ENCODE data around the gene GAMT. TPM values are rescaled to one million over a fixed set of nuclear protein-coding genes. Genes with fewer than 3 reads are reported as not detected.

Gene GAMT
- total and polyA plus RNA-seq, 5 experiments from 2014 or later: 14.0 to 33.6 (median 29.4) TPM

DNA sequence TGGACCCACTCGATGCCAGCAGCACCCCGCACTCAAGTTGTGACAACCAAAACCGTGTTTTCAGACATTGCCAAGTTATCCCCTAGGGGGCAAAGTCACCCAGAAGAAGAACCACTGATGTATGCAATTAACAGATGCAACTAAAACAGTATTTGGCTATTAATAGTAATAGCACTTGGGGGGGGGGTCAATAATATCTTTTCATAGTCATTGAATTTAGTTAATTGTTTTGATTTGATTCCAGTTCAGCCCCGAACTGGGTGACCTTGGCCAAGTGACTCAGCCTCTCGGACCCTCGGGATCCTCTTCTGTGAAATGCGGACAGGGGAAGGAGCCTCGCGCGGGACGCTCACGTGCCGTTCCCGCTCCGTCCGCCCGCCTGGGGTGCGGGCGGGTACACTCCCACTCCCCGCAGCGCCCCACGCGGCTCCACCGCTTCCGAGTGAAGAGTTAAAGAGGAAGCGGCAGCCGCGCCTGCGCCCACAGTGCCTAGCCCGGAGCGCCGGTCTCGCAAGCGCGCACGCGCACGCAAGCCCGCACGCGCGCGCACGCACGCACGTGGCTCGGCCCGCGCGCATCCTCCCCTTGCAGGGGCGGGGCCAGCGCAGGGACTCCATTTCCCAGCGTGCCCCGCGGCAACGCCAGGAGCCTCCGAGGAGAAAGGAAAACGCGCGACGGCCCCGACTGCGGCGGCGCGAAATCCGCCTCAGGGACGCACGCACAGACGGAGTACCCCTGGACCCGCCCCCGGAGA lies 5.6 kb upstream of the GAMT start:
- peaks cover 0 to 18% (median 0%) of the 10 kb centered on the region in 3 donors for H3K36me3 Mint-ChIP-seq
- POLR2A ChIA-PET: interaction anchor here (2.0 kb wide), 1 partner anchor 138 kb away, joined by 9 read pairs; the partner anchor contains the start of gene CIRBP
- DNase-seq (peak; percentile 97 to 100 (median 99)), ATAC-seq (peak; percentile 69 to 77)
- H3K9me3 Mint-ChIP-seq: no peaks in the 10 kb centered on the region
- H3K4me1 Mint-ChIP-seq: peaks cover 29 to 52% (median 47%) of the 10 kb centered on the region in 4 donors
- H3K4me3 Mint-ChIP-seq: peak overlapping the region; percentile 70 to 89 (median 79)
- H3K27me3 Mint-ChIP-seq: peaks cover 0 to 8% (median 0%) of the 10 kb centered on the region in 5 donors
- H3K27ac Mint-ChIP-seq: peak overlapping the region in 9 of 10 donors; percentile 66 to 91 (median 82)

DNA sequence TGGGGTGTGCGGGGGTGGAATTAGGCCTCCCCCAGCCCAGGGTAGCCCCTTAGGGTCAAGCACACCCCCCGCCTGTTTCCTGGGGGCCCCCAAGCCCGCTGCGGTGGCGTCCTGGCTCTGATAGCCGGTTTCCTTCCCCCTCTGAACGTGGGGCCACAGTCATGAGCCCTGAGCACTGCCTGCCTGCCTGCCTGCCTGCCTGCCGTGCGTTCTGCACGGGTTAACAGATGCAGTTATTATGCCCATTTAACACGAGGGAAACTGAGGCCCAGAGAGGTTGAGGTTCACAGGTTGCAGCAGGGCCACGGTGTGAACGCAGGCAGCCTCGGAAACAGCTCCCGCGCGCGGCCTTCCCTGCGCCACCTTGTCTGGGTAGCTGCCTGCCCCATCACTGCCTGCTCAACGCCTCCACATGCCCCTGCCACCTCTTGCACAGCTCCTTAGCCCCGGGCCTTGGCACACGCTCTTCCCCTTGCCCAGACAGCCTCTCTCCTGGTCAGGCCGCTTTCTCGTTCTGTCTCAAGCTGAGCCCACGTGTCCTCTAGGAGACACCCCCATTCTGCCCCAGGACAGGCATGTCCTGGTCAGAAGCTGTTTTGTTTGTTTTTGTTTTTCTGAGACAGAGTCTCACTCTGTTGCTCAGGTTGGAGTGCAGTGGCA lies 1.2 kb upstream of the GAMT start:
- peaks cover 7 to 28% (median 19%) of the 10 kb centered on the region in 4 donors for H3K4me1 Mint-ChIP-seq
- no peaks in the 10 kb centered on the region for H3K36me3 Mint-ChIP-seq
- peak overlapping the region in 5 of 10 donors; percentile 18 to 83 (median 69) for H3K27ac Mint-ChIP-seq
- no peak for DNase-seq
- H3K4me3 Mint-ChIP-seq: peak overlapping the region; percentile 60 to 84 (median 70)
- POLR2A ChIA-PET: interaction anchor here (1.0 to 1.9 kb wide), 4 partner anchors 12 to 134 kb away, joined by 3 to 6 read pairs (median 4); partner anchors contain the start of gene CIRBP
- H3K9me3 Mint-ChIP-seq: no peaks in the 10 kb centered on the region
- ATAC-seq: no peak
- H3K27me3 Mint-ChIP-seq: peaks cover 0 to 8% (median 0%) of the 10 kb centered on the region in 5 donors

DNA sequence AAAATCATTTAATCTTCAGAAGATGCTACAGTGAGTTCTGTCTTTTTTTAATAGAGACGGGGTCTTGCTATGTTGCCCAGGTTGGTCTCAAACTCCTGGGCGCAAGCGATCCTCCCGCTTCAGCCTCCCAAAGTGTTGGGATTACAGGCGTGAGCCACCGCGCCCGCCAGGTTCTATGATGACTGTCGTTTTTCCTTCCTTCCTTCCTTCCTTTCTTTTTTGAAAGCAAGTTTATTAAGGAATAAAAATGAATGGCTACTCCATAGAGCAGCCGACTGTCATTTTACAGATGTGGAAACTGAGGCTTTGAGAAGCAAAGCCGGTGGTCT lies 511 bp upstream of the GAMT start:
- no peak for ATAC-seq
- Mint-ChIP-seq H3K4me3 (peak overlapping the region; percentile 33 to 78 (median 72)), H3K9me3 (no peaks in the 10 kb centered on the region), H3K27me3 (peaks cover 0 to 8% (median 0%) of the 10 kb centered on the region in 5 donors), H3K36me3 (no peaks in the 10 kb centered on the region), H3K4me1 (peaks cover 7 to 28% (median 17%) of the 10 kb centered on the region in 4 donors), H3K27ac (peak overlapping the region in 1 of 10 donors; percentile 65)
- no peak for DNase-seq
- POLR2A ChIA-PET: interaction anchor here (1.0 to 1.9 kb wide), 3 partner anchors 13 to 19 kb away, joined by 3 to 6 read pairs (median 4); no protein-coding TSS in a partner anchor

DNA sequence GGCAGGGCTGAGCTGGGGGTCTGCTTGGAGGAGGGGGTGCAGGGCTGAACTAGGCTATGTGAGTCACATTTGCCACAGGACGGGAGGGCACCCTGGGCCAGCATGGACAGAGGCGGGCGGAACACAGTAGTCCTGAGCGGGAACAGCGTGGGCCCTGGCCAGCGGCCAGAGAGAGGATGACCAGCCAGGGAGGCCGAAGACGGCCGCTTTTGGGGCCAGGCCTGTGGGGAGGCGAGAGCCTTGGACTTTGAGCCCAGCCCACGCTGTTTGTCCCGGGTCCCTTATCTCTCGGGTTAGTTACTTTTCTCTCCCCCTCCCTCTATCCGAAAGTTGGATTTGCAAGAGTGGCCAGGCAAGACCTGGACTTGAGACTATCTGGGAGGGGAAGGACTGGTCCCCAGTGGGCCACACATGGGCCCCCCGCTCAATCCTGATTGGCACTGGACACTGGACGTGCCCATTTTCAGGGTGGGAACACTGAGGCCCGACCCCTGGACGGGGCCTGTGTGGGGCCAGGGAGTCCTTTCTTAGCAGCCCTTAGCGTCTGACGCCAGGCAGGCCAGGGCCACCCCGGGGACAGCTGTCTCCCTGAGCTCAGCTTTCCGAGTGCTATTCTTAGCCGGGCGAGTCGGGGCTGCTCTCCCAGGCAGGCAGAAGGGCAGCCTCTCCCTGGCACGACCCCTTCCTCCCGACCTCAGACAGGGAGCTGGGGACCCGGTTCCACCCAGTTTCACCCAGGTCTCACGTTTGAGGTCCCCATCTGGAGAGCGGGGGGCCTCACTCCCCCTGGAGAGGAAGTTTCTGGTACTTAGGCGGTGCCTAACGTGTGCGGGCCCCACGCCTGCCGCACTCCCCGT lies 833 bp downstream of the GAMT start:
- H3K4me1 Mint-ChIP-seq: peaks cover 3 to 26% (median 18%) of the 10 kb centered on the region in 4 donors
- ATAC-seq: peak; percentile 43 to 56
- POLR2A ChIA-PET: no interaction called here
- no peak for DNase-seq
- no peaks in the 10 kb centered on the region for H3K9me3 Mint-ChIP-seq
- peak overlapping the region in 2 of 10 donors; percentile 11 to 12 for H3K27ac Mint-ChIP-seq
- H3K4me3 Mint-ChIP-seq: peak overlapping the region; percentile 58 to 86 (median 72)
- peaks cover 0 to 8% (median 0%) of the 10 kb centered on the region in 5 donors for H3K27me3 Mint-ChIP-seq
- no peaks in the 10 kb centered on the region for H3K36me3 Mint-ChIP-seq

DNA sequence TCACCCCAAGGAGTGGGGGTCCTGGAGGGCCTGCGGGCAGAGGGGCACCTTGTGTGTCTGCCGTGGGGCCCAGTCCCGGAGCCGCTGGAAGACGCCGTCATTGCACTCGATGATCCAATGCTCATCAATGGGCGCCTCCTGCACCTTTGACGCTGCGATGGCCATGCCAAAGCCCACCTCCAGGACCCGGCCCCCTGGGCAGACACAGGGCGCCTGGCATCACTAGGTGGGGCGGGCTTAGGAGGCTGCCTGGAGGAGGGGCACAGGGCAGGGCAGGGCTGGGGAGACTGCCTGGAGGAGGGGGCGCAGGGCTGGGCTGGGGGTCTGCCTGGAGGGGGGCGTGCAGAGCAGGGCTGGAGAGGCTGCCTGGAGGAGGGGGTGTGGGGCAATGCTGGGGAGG lies 1.6 kb downstream of the GAMT start:
- DNase-seq (no peak), ATAC-seq (no peak)
- POLR2A ChIA-PET: no interaction called here
- no peaks in the 10 kb centered on the region for H3K36me3 Mint-ChIP-seq
- peak overlapping the region in 1 of 10 donors; percentile 65 for H3K4me3 Mint-ChIP-seq
- peaks cover 0 to 8% (median 0%) of the 10 kb centered on the region in 5 donors for H3K27me3 Mint-ChIP-seq
- H3K27ac Mint-ChIP-seq: no peak overlapping the region
- H3K9me3 Mint-ChIP-seq: no peaks in the 10 kb centered on the region
- peaks cover 3 to 26% (median 18%) of the 10 kb centered on the region in 4 donors for H3K4me1 Mint-ChIP-seq

DNA sequence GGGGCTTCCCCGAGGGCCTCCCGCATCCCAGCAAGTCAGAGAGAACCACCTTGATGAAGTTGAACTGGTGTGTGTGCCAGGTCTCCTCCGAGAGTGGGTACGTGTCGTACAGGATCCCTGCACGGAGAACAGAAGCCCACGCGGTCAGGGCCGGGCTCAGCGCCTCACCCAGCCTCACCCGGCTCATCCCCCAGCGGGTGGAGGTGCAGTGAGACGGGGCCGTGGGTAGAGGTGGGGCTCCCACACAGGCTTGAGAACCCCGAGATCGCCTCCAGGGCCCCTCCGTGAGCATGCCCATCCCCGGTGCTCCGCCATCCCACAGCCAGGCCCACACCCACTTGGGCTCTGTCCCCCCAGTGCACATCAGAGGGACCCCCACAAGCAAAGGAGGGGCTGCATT lies 2.3 kb downstream of the GAMT start:
- no peaks in the 10 kb centered on the region for H3K9me3 Mint-ChIP-seq
- POLR2A ChIA-PET: no interaction called here
- DNase-seq (no peak), ATAC-seq (no peak)
- peak overlapping the region in 2 of 10 donors; percentile 19 to 51 for H3K4me3 Mint-ChIP-seq
- H3K36me3 Mint-ChIP-seq: no peaks in the 10 kb centered on the region
- H3K27me3 Mint-ChIP-seq: peaks cover 0 to 8% (median 0%) of the 10 kb centered on the region in 5 donors
- H3K27ac Mint-ChIP-seq: no peak overlapping the region
- H3K4me1 Mint-ChIP-seq: peaks cover 3 to 26% (median 18%) of the 10 kb centered on the region in 4 donors

DNA sequence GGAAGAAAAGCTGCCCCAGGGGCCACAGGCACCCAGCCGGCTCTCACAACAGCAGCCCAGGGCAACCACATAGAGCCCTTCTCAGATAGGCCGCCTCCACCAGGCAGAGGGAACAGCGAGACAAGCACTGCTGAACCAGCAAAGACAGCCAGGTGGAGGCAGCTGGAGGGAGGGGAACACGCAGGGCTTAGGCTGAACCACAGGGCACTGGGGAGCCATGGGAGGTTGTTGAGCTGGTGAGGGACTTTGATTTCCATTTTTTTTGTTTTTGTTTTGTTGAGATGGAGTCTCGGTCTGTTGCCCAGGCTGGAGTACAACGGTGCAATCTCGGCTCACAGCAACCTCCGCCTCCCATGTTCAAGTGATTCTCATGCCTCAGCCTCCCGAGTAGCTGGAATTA lies 3.5 kb downstream of the GAMT start:
- H3K27ac Mint-ChIP-seq: peak overlapping the region in 2 of 10 donors; percentile 33 to 57
- peaks cover 0 to 3% (median 0%) of the 10 kb centered on the region in 5 donors for H3K27me3 Mint-ChIP-seq
- no peak overlapping the region for H3K4me3 Mint-ChIP-seq
- H3K4me1 Mint-ChIP-seq: peaks cover 3 to 26% (median 14%) of the 10 kb centered on the region in 4 donors
- no peaks in the 10 kb centered on the region for H3K9me3 Mint-ChIP-seq
- ATAC-seq: no peak
- DNase-seq: no peak
- POLR2A ChIA-PET: interaction anchor here (0.7 to 2.2 kb wide), 3 partner anchors 13 to 1707 kb away, joined by 3 to 8 read pairs (median 3); partner anchors contain the start of gene FAM174C
- H3K36me3 Mint-ChIP-seq: peaks cover 0 to 4% (median 0%) of the 10 kb centered on the region in 3 donors

DNA sequence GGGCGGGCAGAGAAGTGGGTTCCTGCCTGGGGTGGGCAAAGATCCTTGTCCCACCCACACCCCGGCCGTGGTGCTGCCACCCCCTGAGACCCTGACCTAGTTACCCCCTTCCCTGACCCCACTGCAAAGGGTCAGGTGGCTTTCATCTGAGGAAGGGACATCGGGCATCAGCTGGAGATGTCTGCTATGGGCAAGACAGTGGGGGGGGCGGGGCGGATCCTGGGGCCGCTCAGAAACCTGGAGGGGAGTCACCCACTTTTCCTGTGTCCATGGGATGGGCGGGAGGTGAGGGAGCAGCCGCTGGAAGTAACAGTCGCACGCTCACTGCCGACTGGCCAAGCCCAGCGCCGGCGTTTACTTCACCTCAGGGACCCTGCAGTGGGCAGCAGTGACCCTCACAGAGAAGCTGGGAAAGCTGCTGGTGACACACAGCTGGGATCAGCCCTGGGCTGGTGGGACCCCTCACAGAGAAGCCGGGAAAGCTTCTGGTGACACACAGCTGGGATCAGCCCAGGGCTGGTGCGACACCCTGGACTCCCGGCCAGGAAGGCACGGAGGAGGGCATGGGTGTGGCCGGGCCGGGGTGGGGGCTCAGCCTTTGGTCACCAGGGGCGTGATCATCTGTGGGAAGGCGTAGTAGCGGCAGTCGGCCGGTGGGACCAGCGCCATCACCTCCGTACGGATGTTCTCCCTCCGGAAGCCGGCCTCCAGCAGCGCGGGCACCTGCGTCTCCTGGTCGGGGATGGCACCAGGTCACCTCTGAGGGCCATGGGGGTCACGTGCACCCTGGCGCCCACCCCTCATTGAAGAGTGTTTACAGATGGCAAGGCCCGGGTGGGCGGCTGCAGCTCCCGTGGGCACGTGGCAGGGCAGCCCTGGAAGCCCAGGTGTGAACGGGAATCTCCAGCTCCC lies 4.3 kb downstream of the GAMT start:
- no peak for ATAC-seq
- H3K4me1 Mint-ChIP-seq: peaks cover 1 to 21% (median 8%) of the 10 kb centered on the region in 4 donors
- no peak for DNase-seq
- no peaks in the 10 kb centered on the region for H3K9me3 Mint-ChIP-seq
- H3K4me3 Mint-ChIP-seq: no peak overlapping the region
- H3K36me3 Mint-ChIP-seq: peaks cover 0 to 9% (median 0%) of the 10 kb centered on the region in 3 donors
- H3K27me3 Mint-ChIP-seq: no peaks in the 10 kb centered on the region
- no peak overlapping the region for H3K27ac Mint-ChIP-seq
- POLR2A ChIA-PET: interaction anchor here (1.1 to 2.2 kb wide), 2 partner anchors 12 to 122 kb away, joined by 3 to 8 read pairs; partner anchors contain the start of gene FAM174C

DNA sequence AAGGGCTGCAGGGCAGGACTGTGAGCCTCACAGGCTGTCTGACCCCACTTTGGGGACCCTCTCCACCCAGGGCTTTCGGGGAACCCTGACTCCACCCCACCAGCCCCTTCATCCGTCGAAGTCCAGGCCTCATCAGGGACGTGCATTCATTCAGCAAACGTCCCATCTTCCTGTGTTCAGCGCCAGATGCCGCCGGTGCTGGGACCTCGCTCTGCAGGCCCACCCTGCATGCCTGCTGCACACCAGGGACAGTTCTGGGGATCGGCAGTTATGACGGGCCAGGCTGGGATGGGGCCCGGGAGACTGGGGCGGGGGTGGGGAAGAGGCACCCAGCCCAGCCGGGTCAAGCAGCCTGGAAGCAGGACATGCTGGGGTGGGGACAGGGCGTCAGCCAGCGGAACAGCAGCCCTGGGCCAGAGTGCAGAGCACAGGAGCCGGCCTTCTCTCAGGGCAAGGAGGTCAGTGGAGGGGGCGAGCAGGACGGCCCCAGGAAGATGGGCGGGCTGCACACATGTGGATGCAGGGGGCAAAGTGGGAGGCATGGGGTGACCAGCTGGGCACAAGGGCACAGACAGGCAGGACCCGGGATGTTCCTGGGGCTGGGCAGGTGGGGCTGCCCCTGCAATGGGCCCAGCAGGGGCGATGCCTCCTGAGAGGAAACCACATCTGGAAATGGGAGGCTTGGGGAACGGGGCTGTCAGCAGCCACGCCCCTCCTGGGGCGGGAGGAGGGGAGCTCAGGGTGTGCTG lies 5.1 kb downstream of the GAMT start:
- DNase-seq: no peak
- no peak for ATAC-seq
- peaks cover 0 to 17% (median 0%) of the 10 kb centered on the region in 3 donors for H3K36me3 Mint-ChIP-seq
- H3K9me3 Mint-ChIP-seq: no peaks in the 10 kb centered on the region
- H3K27ac Mint-ChIP-seq: peak overlapping the region in 1 of 10 donors; percentile 18
- no peaks in the 10 kb centered on the region for H3K27me3 Mint-ChIP-seq
- no peak overlapping the region for H3K4me3 Mint-ChIP-seq
- POLR2A ChIA-PET: interaction anchor here (2.2 kb wide), 1 partner anchor 11 kb away, joined by 8 read pairs; no protein-coding TSS in a partner anchor
- H3K4me1 Mint-ChIP-seq: peaks cover 1 to 18% (median 6%) of the 10 kb centered on the region in 4 donors

DNA sequence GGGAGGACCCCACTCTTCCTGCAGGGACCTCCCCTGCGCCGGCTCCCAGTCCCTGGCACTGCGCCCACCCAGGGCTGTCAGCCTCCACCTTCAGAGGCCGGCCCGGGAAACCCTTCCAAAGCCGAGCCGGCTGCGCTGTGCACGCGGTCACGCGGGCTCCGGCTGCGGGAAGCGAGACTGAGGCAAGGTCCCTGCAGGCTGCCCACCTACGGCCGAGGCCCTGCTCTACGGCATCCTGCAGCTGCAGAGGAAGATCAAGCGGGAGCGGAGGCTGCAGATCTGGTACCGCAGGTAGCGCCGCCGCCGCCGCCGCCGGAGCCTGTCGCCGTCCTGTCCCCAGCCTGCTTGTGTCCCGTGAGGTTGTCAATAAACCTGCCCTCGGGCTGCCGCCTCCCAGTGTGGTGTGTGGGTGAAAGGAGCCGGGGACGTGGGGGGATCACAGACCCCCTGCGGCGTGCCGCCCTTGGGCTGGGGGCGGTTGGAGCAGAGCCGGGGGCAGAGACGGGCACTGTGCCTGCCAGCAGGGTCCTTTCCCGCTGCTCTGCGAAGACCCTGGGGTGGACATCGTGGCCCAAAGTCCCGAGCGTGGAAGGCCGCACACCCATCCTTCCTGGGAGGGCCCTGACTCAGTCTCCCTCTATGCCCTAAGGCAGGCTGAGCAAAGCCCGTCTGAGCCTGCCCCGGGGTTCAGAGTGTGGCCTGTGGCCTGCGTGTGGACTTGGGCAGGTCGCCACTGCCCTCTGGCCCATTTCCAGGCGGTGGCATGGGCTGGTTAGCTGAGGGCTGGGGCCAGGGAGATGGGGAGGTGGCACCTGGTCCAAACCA lies 5.9 kb downstream of the GAMT start:
- peaks cover 0 to 24% (median 0%) of the 10 kb centered on the region in 3 donors for H3K36me3 Mint-ChIP-seq
- peaks cover 1 to 15% (median 5%) of the 10 kb centered on the region in 4 donors for H3K4me1 Mint-ChIP-seq
- H3K27ac Mint-ChIP-seq: no peak overlapping the region
- ATAC-seq (no peak), DNase-seq (no peak)
- H3K27me3 Mint-ChIP-seq: no peaks in the 10 kb centered on the region
- H3K4me3 Mint-ChIP-seq: no peak overlapping the region
- H3K9me3 Mint-ChIP-seq: no peaks in the 10 kb centered on the region
- POLR2A ChIA-PET: no interaction called here

All from naive thymus-derived CD8-positive, alpha-beta T cell (primary cell).